Head of caudate nucleus (tissue), 42 donors: ENCODE measurements around the gene SH2B3.

ENCODE experiments used
- DNase-seq, 42 donors: peaks; one replicate each; pipeline versions ENCODE4 v3.0.0 to v3.0.0-alpha.2; 2020 to 2021; ENCODE audit warnings: mixed read lengths in 7 of 42
- intact Hi-C: fragments of 100-400 bp; cut with DNase I; formaldehyde crosslinking; loops from one replicate; pipeline ENCODE4 v1.15.0; 2022

Gene SH2B3

GRCh38 chr12:111437816-111438454, 32.2 kb downstream of the SH2B3 start:
- peak in 10 of 42 donors; percentile 37 to 64 (median 50) for DNase-seq
- intact Hi-C loops: no loop called here

GRCh38 chr12:111438481-111438880, 32.8 kb downstream of the SH2B3 start:
- DNase-seq: peak in 27 of 42 donors; percentile 35 to 70 (median 50)
- intact Hi-C loops: no loop called here

GRCh38 chr12:111439657-111440151, 34.0 kb downstream of the SH2B3 start:
- peak in 7 of 42 donors; percentile 30 to 72 (median 54) for DNase-seq
- intact Hi-C loops: no loop called here

- intact Hi-C loops: no loop called here
- DNase-seq: peak in 4 of 42 donors; percentile 13 to 25 (median 20)
These were observed 34.4 kb downstream of the SH2B3 start for GRCh38 chr12:111440152-111440551.

- peak in 4 of 42 donors; percentile 3 to 30 (median 18) for DNase-seq
- intact Hi-C loops: no loop called here
These were observed 34.9 kb downstream of the SH2B3 start for GRCh38 chr12:111440631-111441030.

GRCh38 chr12:111441107-111441928, 35.6 kb downstream of the SH2B3 start:
- peak in 4 of 42 donors; percentile 3 to 17 (median 14) for DNase-seq
- intact Hi-C loops: no loop called here

- intact Hi-C loops: no loop called here
- DNase-seq: peak in 7 of 42 donors; percentile 10 to 43 (median 25)
These were observed 36.8 kb downstream of the SH2B3 start for GRCh38 chr12:111442301-111443045.

- intact Hi-C loops: no loop called here
- peak in 9 of 42 donors; percentile 3 to 27 (median 22) for DNase-seq
These were observed 37.4 kb downstream of the SH2B3 start for GRCh38 chr12:111443086-111443485.

- DNase-seq: peak in 11 of 42 donors; percentile 1 to 43 (median 17)
- intact Hi-C loops: no loop called here
These were observed 37.9 kb downstream of the SH2B3 start for GRCh38 chr12:111443586-111443985.

- DNase-seq: peak in 5 of 42 donors; percentile 4 to 22 (median 6)
- intact Hi-C loops: no loop called here
These were observed 38.7 kb downstream of the SH2B3 start for GRCh38 chr12:111444314-111444924.

- peak; percentile 14 to 76 (median 56) for DNase-seq
- intact Hi-C loops: no loop called here
These were observed 39.4 kb downstream of the SH2B3 start for GRCh38 chr12:111444925-111445725.

GRCh38 chr12:111445726-111446581, 40.2 kb downstream of the SH2B3 start:
- peak in 22 of 42 donors; percentile 0 to 43 (median 15) for DNase-seq
- intact Hi-C loops: no loop called here

- intact Hi-C loops: no loop called here
- DNase-seq: peak in 17 of 42 donors; percentile 0 to 40 (median 10)
These were observed 41.2 kb downstream of the SH2B3 start for GRCh38 chr12:111446631-111447570.

- DNase-seq: peak in 17 of 42 donors; percentile 8 to 35 (median 15)
- intact Hi-C loops: no loop called here
These were observed 42.0 kb downstream of the SH2B3 start for GRCh38 chr12:111447571-111448265.

GRCh38 chr12:111448266-111448830, 42.6 kb downstream of the SH2B3 start:
- peak in 17 of 42 donors; percentile 2 to 41 (median 15) for DNase-seq
- intact Hi-C loops: no loop called here
